ENCODE results near the gene SMIM23.

The SMIM23 gene

GRCh38 chr5:171810227-171810626, 24.6 kb downstream of the SMIM23 start:
- peaks cover 9 to 21% of the 10 kb centered on the region in 2 experiments for H3K27me3 ChIP-seq (ENCODE audit: control insufficient read depth in 1 of 2, insufficient read depth in 1 of 2, low read length in 2 of 2)
- H3K36me3 ChIP-seq (ENCODE audit: control insufficient read depth in 1 of 2, insufficient read depth in 2 of 2, low read depth in 1 of 2, low read length in 2 of 2) = no peaks in the 10 kb centered on the region
- 80% methylated on average over 6 of the region's 11 CpGs for WGBS

GRCh38 chr5:171813270-171813669, 27.7 kb downstream of the SMIM23 start:
- H3K79me1 ChIP-seq (replicated peaks; ENCODE audit: low read length, poor library complexity, severe bottlenecking) = no peaks in the 10 kb centered on the region
- peaks cover 17% of the 10 kb centered on the region for H3K9me3 ChIP-seq (ENCODE audit: control insufficient read depth, low read length)
- no peak overlapping the region for H3K4ac ChIP-seq (ENCODE audit: low read depth in 1 of 2, low read length in 2 of 2)
- no peak overlapping the region for H3K14ac ChIP-seq (ENCODE audit: low read length in 2 of 2)
- no peak overlapping the region for H2BK15ac ChIP-seq (ENCODE audit: low read depth, poor library complexity, severe bottlenecking)
- DNase-seq = no peak
- no peak overlapping the region for H2AK5ac ChIP-seq (ENCODE audit: low read length, severe bottlenecking)
- no peak overlapping the region for H3K9ac ChIP-seq (ENCODE audit: low read length)
- H4K8ac ChIP-seq (ENCODE audit: low read length) = no peak overlapping the region
- no peak overlapping the region for H2BK5ac ChIP-seq (ENCODE audit: low read depth, low read length, poor library complexity, severe bottlenecking)
- H3K36me3 ChIP-seq (ENCODE audit: control insufficient read depth in 1 of 2, insufficient read depth in 2 of 2, low read depth in 1 of 2, low read length in 2 of 2) = no peaks in the 10 kb centered on the region
- H3K4me3 ChIP-seq (ENCODE audit: insufficient read depth in 1 of 2, low read depth in 1 of 2, low read length in 2 of 2) = no peak overlapping the region
- no peak overlapping the region for H2BK12ac ChIP-seq (ENCODE audit: low read length in 2 of 2)
- no peak overlapping the region for H2AFZ ChIP-seq (ENCODE audit: low read depth, low read length)
- no peak overlapping the region for H3K4me2 ChIP-seq (ENCODE audit: low read length, poor library complexity, severe bottlenecking)
- no peak overlapping the region for H3K18ac ChIP-seq (ENCODE audit: low read depth in 1 of 2, low read length in 2 of 2)
- H3K4me1 ChIP-seq (ENCODE audit: control insufficient read depth, insufficient read depth, low read depth, low read length) = no peaks in the 10 kb centered on the region
- no peak overlapping the region for H4K91ac ChIP-seq (ENCODE audit: low read length)
- no peak overlapping the region for H2BK120ac ChIP-seq (ENCODE audit: low read depth, low read length)
- H3K27ac ChIP-seq (ENCODE audit: low read length, poor library complexity, severe bottlenecking) = no peak overlapping the region
- peaks cover 18 to 19% of the 10 kb centered on the region in 2 experiments for H3K27me3 ChIP-seq (ENCODE audit: control insufficient read depth in 1 of 2, insufficient read depth in 1 of 2, low read length in 2 of 2)
- H3K23ac ChIP-seq (ENCODE audit: low read length in 2 of 2) = no peak overlapping the region
- 90% methylated on average over 4 of the region's 4 CpGs for WGBS

More at GRCh38 chr5:171810227-171810626, 24.6 kb downstream of the SMIM23 start:
- H2BK15ac ChIP-seq (ENCODE audit: low read depth, poor library complexity, severe bottlenecking) = no peak overlapping the region
- no peak overlapping the region for H4K8ac ChIP-seq (ENCODE audit: low read length)
- no peak overlapping the region for H4K91ac ChIP-seq (ENCODE audit: low read length)
- no peak overlapping the region for H3K18ac ChIP-seq (ENCODE audit: low read depth in 1 of 2, low read length in 2 of 2)
- no peak overlapping the region for H2AFZ ChIP-seq (ENCODE audit: low read depth, low read length)
- no peak overlapping the region for H3K14ac ChIP-seq (ENCODE audit: low read length in 2 of 2)
- no peak overlapping the region for H3K9ac ChIP-seq (ENCODE audit: low read length)
- DNase-seq = no peak
- H2BK12ac ChIP-seq (ENCODE audit: low read length in 2 of 2) = no peak overlapping the region
- no peak overlapping the region for H3K4ac ChIP-seq (ENCODE audit: low read depth in 1 of 2, low read length in 2 of 2)
- no peak overlapping the region for H2BK5ac ChIP-seq (ENCODE audit: low read depth, low read length, poor library complexity, severe bottlenecking)
- H3K9me3 ChIP-seq (ENCODE audit: control insufficient read depth, low read length) = peaks cover 14% of the 10 kb centered on the region
- H3K79me1 ChIP-seq (replicated peaks; ENCODE audit: low read length, poor library complexity, severe bottlenecking) = no peaks in the 10 kb centered on the region
- H3K4me2 ChIP-seq (ENCODE audit: low read length, poor library complexity, severe bottlenecking) = no peak overlapping the region
- H3K23ac ChIP-seq (ENCODE audit: low read length in 2 of 2) = no peak overlapping the region
- H3K4me3 ChIP-seq (ENCODE audit: insufficient read depth in 1 of 2, low read depth in 1 of 2, low read length in 2 of 2) = no peak overlapping the region
- no peak overlapping the region for H3K27ac ChIP-seq (ENCODE audit: low read length, poor library complexity, severe bottlenecking)
- peaks cover 2% of the 10 kb centered on the region for H3K4me1 ChIP-seq (ENCODE audit: control insufficient read depth, insufficient read depth, low read depth, low read length)
- H2AK5ac ChIP-seq (ENCODE audit: low read length, severe bottlenecking) = no peak overlapping the region
- no peak overlapping the region for H2BK120ac ChIP-seq (ENCODE audit: low read depth, low read length)

- no peak overlapping the region for H3K23ac ChIP-seq (ENCODE audit: low read length in 2 of 2)
- no peak overlapping the region for H3K9ac ChIP-seq (ENCODE audit: low read length)
- no peak overlapping the region for H2BK120ac ChIP-seq (ENCODE audit: low read depth, low read length)
- peaks cover 23 to 24% of the 10 kb centered on the region in 2 experiments for H3K27me3 ChIP-seq (ENCODE audit: control insufficient read depth in 1 of 2, insufficient read depth in 1 of 2, low read length in 2 of 2)
- H2BK5ac ChIP-seq (ENCODE audit: low read depth, low read length, poor library complexity, severe bottlenecking) = no peak overlapping the region
- H3K18ac ChIP-seq (ENCODE audit: low read depth in 1 of 2, low read length in 2 of 2) = no peak overlapping the region
- H3K9me3 ChIP-seq (ENCODE audit: control insufficient read depth, low read length) = peaks cover 17% of the 10 kb centered on the region
- H3K14ac ChIP-seq (ENCODE audit: low read length in 2 of 2) = no peak overlapping the region
- H3K36me3 ChIP-seq (ENCODE audit: control insufficient read depth in 1 of 2, insufficient read depth in 2 of 2, low read depth in 1 of 2, low read length in 2 of 2) = no peaks in the 10 kb centered on the region
- no peak overlapping the region for H4K91ac ChIP-seq (ENCODE audit: low read length)
- no peak overlapping the region for H4K8ac ChIP-seq (ENCODE audit: low read length)
- H3K27ac ChIP-seq (ENCODE audit: low read length, poor library complexity, severe bottlenecking) = no peak overlapping the region
- H2BK15ac ChIP-seq (ENCODE audit: low read depth, poor library complexity, severe bottlenecking) = no peak overlapping the region
- no peak for DNase-seq
- no peak overlapping the region for H2AFZ ChIP-seq (ENCODE audit: low read depth, low read length)
- H3K4me3 ChIP-seq (ENCODE audit: insufficient read depth in 1 of 2, low read depth in 1 of 2, low read length in 2 of 2) = no peak overlapping the region
- no peak overlapping the region for H2BK12ac ChIP-seq (ENCODE audit: low read length in 2 of 2)
- H2AK5ac ChIP-seq (ENCODE audit: low read length, severe bottlenecking) = no peak overlapping the region
- no peak overlapping the region for H3K4ac ChIP-seq (ENCODE audit: low read depth in 1 of 2, low read length in 2 of 2)
- WGBS = 90% methylated on average over 6 of the region's 7 CpGs
- no peaks in the 10 kb centered on the region for H3K79me1 ChIP-seq (replicated peaks; ENCODE audit: low read length, poor library complexity, severe bottlenecking)
- no peaks in the 10 kb centered on the region for H3K4me1 ChIP-seq (ENCODE audit: control insufficient read depth, insufficient read depth, low read depth, low read length)
- no peak overlapping the region for H3K4me2 ChIP-seq (ENCODE audit: low read length, poor library complexity, severe bottlenecking)
Measured at GRCh38 chr5:171813813-171814490, 28.3 kb downstream of the SMIM23 start.

GRCh38 chr5:171816666-171817065, 31.0 kb downstream of the SMIM23 start:
- Histone ChIP-seq H2BK15ac (ENCODE audit: low read depth, poor library complexity, severe bottlenecking) (no peak overlapping the region), H2BK12ac (ENCODE audit: low read length in 2 of 2) (no peak overlapping the region), H3K27ac (ENCODE audit: low read length, poor library complexity, severe bottlenecking) (no peak overlapping the region), H3K4me1 (ENCODE audit: control insufficient read depth, insufficient read depth, low read depth, low read length) (no peaks in the 10 kb centered on the region), H3K23ac (ENCODE audit: low read length in 2 of 2) (no peak overlapping the region), H3K14ac (ENCODE audit: low read length in 2 of 2) (no peak overlapping the region), H2BK5ac (ENCODE audit: low read depth, low read length, poor library complexity, severe bottlenecking) (no peak overlapping the region), H2AK5ac (ENCODE audit: low read length, severe bottlenecking) (no peak overlapping the region), H2BK120ac (ENCODE audit: low read depth, low read length) (no peak overlapping the region), H3K36me3 (ENCODE audit: control insufficient read depth in 1 of 2, insufficient read depth in 2 of 2, low read depth in 1 of 2, low read length in 2 of 2) (no peaks in the 10 kb centered on the region), H3K4me2 (ENCODE audit: low read length, poor library complexity, severe bottlenecking) (no peak overlapping the region), H4K91ac (ENCODE audit: low read length) (no peak overlapping the region), H3K9ac (ENCODE audit: low read length) (no peak overlapping the region), H3K4ac (ENCODE audit: low read depth in 1 of 2, low read length in 2 of 2) (no peak overlapping the region), H3K4me3 (ENCODE audit: insufficient read depth in 1 of 2, low read depth in 1 of 2, low read length in 2 of 2) (no peak overlapping the region), H4K8ac (ENCODE audit: low read length) (no peak overlapping the region), H3K27me3 (ENCODE audit: control insufficient read depth in 1 of 2, insufficient read depth in 1 of 2, low read length in 2 of 2) (peaks cover 32 to 39% of the 10 kb centered on the region in 2 experiments), H3K9me3 (ENCODE audit: control insufficient read depth, low read length) (peaks cover 7% of the 10 kb centered on the region), H3K79me1 (replicated peaks; ENCODE audit: low read length, poor library complexity, severe bottlenecking) (no peaks in the 10 kb centered on the region), H2AFZ (ENCODE audit: low read depth, low read length) (no peak overlapping the region), H3K18ac (ENCODE audit: low read depth in 1 of 2, low read length in 2 of 2) (no peak overlapping the region)
- WGBS = 18% methylated on average over 1 of the region's 1 CpG
- no peak for DNase-seq
